ENCODE measurements around the gene PTPRN2.

The PTPRN2 gene

GRCh38 chr7:158281441-158281840 is 306.2 kb downstream of the PTPRN2 start:
- no peak for TF ChIP-seq CTCF (IDR thresholded peaks at IDR 0.05; ENCODE audit: insufficient read depth, low read length, missing control alignments)
- ChIA-PET CTCF (no interaction called here), POLR2A (no interaction called here)
- no peak overlapping the region for H3K4me3 ChIP-seq (ENCODE audit: low read depth, low read length)
- DNase-seq (ENCODE audit: low read depth, low spot score) = no peak

GRCh38 chr7:158280448-158281144 is 307.0 kb downstream of the PTPRN2 start:
- no peak overlapping the region for H3K4me3 ChIP-seq (ENCODE audit: low read depth, low read length)
- DNase-seq (ENCODE audit: low read depth, low spot score) = no peak
- ChIA-PET POLR2A (no interaction called here), CTCF (no interaction called here)
- no peak for TF ChIP-seq CTCF (IDR thresholded peaks at IDR 0.05; ENCODE audit: insufficient read depth, low read length, missing control alignments)

- DNase-seq (ENCODE audit: low read depth, low spot score) = no peak
- no peak overlapping the region for H3K4me3 ChIP-seq (ENCODE audit: low read depth, low read length)
- ChIA-PET CTCF (no interaction called here), POLR2A (no interaction called here)
- TF ChIP-seq CTCF (IDR thresholded peaks at IDR 0.05; ENCODE audit: insufficient read depth, low read length, missing control alignments) = no peak
Observed at GRCh38 chr7:158279539-158280447, 307.8 kb downstream of the PTPRN2 start.

- no peak for TF ChIP-seq CTCF (IDR thresholded peaks at IDR 0.05; ENCODE audit: insufficient read depth, low read length, missing control alignments)
- ChIA-PET POLR2A (no interaction called here), CTCF (no interaction called here)
- H3K4me3 ChIP-seq (ENCODE audit: low read depth, low read length) = no peak overlapping the region
- no peak for DNase-seq (ENCODE audit: low read depth, low spot score)
Observed at GRCh38 chr7:158278745-158279320, 308.8 kb downstream of the PTPRN2 start.

GRCh38 chr7:158277219-158278141 is 310.1 kb downstream of the PTPRN2 start:
- CTCF ChIA-PET = no interaction called here
- DNase-seq (ENCODE audit: low read depth, low spot score) = no peak
- no peak overlapping the region for H3K4me3 ChIP-seq (ENCODE audit: low read depth, low read length)
- no peak for TF ChIP-seq CTCF (IDR thresholded peaks at IDR 0.05; ENCODE audit: insufficient read depth, low read length, missing control alignments)
- POLR2A ChIA-PET = no interaction called here

Measured in AG04449 (cell line).